ENCODE measurements around the gene MMD. TPM values are rescaled to one million over a fixed set of nuclear protein-coding genes. Genes with fewer than 3 reads are reported as not detected.
A peak's percentile ranks its signal among the peaks of the same experiment; 100 is the strongest.

MMD gene
- polyA plus RNA-seq, 3 donors = 3.4 to 7.0 (median 4.6) TPM

- Histone ChIP-seq H3K27me3 (ENCODE audit: control insufficient read depth in 2 of 2, insufficient read depth in 2 of 2, low read length in 2 of 2) (no peaks in the 10 kb centered on the region), H3K4me1 (ENCODE audit: control insufficient read depth in 1 of 2, insufficient read depth in 2 of 2, low read length in 2 of 2) (peaks cover under 1 to 2% of the 10 kb centered on the region in 2 donors), H4K20me1 (ENCODE audit: insufficient read depth, low read length) (no peaks in the 10 kb centered on the region), H3K27ac (ENCODE audit: low read depth in 1 of 2, low read length in 2 of 2) (no peak overlapping the region), H2AFZ (ENCODE audit: insufficient read depth, low read depth, low read length, poor library complexity, severe bottlenecking) (no peak overlapping the region), H3K4me3 (replicated peaks in 1 of 3; ENCODE audit: low read depth in 2 of 3, low read length in 3 of 3) (no peak overlapping the region), H3K9me3 (replicated peaks in 1 of 2; ENCODE audit: control insufficient read depth in 1 of 2, insufficient read depth in 1 of 2, low read length in 2 of 2) (no peaks in the 10 kb centered on the region), H3K36me3 (replicated peaks in 1 of 2; ENCODE audit: control insufficient read depth in 1 of 2, insufficient read depth in 2 of 2, low read length in 2 of 2) (peaks cover 35 to 73% of the 10 kb centered on the region in 2 donors), H3K79me2 (ENCODE audit: insufficient read depth, low read length) (peaks cover 16% of the 10 kb centered on the region), H3K9ac (ENCODE audit: insufficient read depth, low read length, poor library complexity, severe bottlenecking) (no peak overlapping the region), H3K4me2 (replicated peaks; ENCODE audit: extremely low read depth, low read length, poor library complexity, severe bottlenecking) (no peak overlapping the region)
- peaks cover 10% of the 10 kb centered on the region for H3K4me1 Mint-ChIP-seq
- WGBS (ENCODE audit: insufficient coverage) = no CpG with 5 or more reads among the region's 1 CpG
- peaks cover 59 to 65% of the 10 kb centered on the region in 2 donors for H3K36me3 Mint-ChIP-seq
- no peak for DNase-seq
- intact Hi-C loops (cut with micrococcal nuclease) = no loop called here
- H3K27me3 Mint-ChIP-seq (ENCODE audit: low read depth in 3 of 3) = no peaks in the 10 kb centered on the region
- H3K9me3 Mint-ChIP-seq = no peaks in the 10 kb centered on the region
- no peak overlapping the region for H3K4me3 Mint-ChIP-seq
- peak overlapping the region in 1 of 7 donors; percentile 15 for H3K27ac Mint-ChIP-seq
- TF ChIP-seq CTCF (IDR thresholded peaks at IDR 0.05) = no peak
These were observed 10.2 kb downstream of the MMD start for GRCh38 chr17:55411463-55411855.

GRCh38 chr17:55410722-55411462, 10.7 kb downstream of the MMD start:
- DNase-seq = no peak
- H3K27me3 Mint-ChIP-seq (ENCODE audit: low read depth in 3 of 3) = no peaks in the 10 kb centered on the region
- Histone ChIP-seq H3K4me2 (replicated peaks; ENCODE audit: extremely low read depth, low read length, poor library complexity, severe bottlenecking) (no peak overlapping the region), H4K20me1 (ENCODE audit: insufficient read depth, low read length) (no peaks in the 10 kb centered on the region), H3K4me1 (ENCODE audit: control insufficient read depth in 1 of 2, insufficient read depth in 2 of 2, low read length in 2 of 2) (no peaks in the 10 kb centered on the region), H3K9me3 (replicated peaks in 1 of 2; ENCODE audit: control insufficient read depth in 1 of 2, insufficient read depth in 1 of 2, low read length in 2 of 2) (no peaks in the 10 kb centered on the region), H3K79me2 (ENCODE audit: insufficient read depth, low read length) (peaks cover 12% of the 10 kb centered on the region), H3K9ac (ENCODE audit: insufficient read depth, low read length, poor library complexity, severe bottlenecking) (no peak overlapping the region), H3K4me3 (replicated peaks in 1 of 3; ENCODE audit: low read depth in 2 of 3, low read length in 3 of 3) (no peak overlapping the region), H3K36me3 (replicated peaks in 1 of 2; ENCODE audit: control insufficient read depth in 1 of 2, insufficient read depth in 2 of 2, low read length in 2 of 2) (peaks cover 35 to 79% of the 10 kb centered on the region in 2 donors), H3K27ac (ENCODE audit: low read depth in 1 of 2, low read length in 2 of 2) (no peak overlapping the region), H3K27me3 (ENCODE audit: control insufficient read depth in 2 of 2, insufficient read depth in 2 of 2, low read length in 2 of 2) (no peaks in the 10 kb centered on the region), H2AFZ (ENCODE audit: insufficient read depth, low read depth, low read length, poor library complexity, severe bottlenecking) (no peak overlapping the region)
- no CpG with 5 or more reads among the region's 5 CpGs for WGBS (ENCODE audit: insufficient coverage)
- peaks cover 64 to 71% of the 10 kb centered on the region in 2 donors for H3K36me3 Mint-ChIP-seq
- no peak overlapping the region for H3K4me3 Mint-ChIP-seq
- no peaks in the 10 kb centered on the region for H3K9me3 Mint-ChIP-seq
- H3K27ac Mint-ChIP-seq = peak overlapping the region in 1 of 7 donors; percentile 15
- intact Hi-C loops (cut with micrococcal nuclease) = no loop called here
- no peak for TF ChIP-seq CTCF (IDR thresholded peaks at IDR 0.05)
- peaks cover 7% of the 10 kb centered on the region for H3K4me1 Mint-ChIP-seq

Data from CD14-positive monocyte (primary cell).